ENCODE results near the gene EIF2AK2.

EIF2AK2 gene

GRCh38 chr2:37168217-37168981, 11.6 kb upstream of the EIF2AK2 start:
- Histone ChIP-seq H3K4me3 (ENCODE audit: low read length) (no peak overlapping the region), H3K4me1 (ENCODE audit: control insufficient read depth, insufficient read depth, low read length) (peaks cover 3% of the 10 kb centered on the region), H3K9me3 (ENCODE audit: control insufficient read depth, low read length) (peaks cover 10% of the 10 kb centered on the region), H3K9ac (ENCODE audit: low read length) (peak overlapping the region; percentile 67), H3K36me3 (ENCODE audit: control insufficient read depth, insufficient read depth, low read length, severe bottlenecking) (no peaks in the 10 kb centered on the region), H3K27me3 (replicated peaks; ENCODE audit: control insufficient read depth, insufficient read depth, low read length) (no peaks in the 10 kb centered on the region)
- peak; percentile 75 for DNase-seq (ENCODE audit: low read depth)

GRCh38 chr2:37167636-37168180, 10.9 kb upstream of the EIF2AK2 start:
- peak; percentile 6 for DNase-seq (ENCODE audit: low read depth)
- Histone ChIP-seq H3K9ac (ENCODE audit: low read length) (peak overlapping the region; percentile 67), H3K4me3 (ENCODE audit: low read length) (no peak overlapping the region), H3K9me3 (ENCODE audit: control insufficient read depth, low read length) (peaks cover 10% of the 10 kb centered on the region), H3K36me3 (ENCODE audit: control insufficient read depth, insufficient read depth, low read length, severe bottlenecking) (no peaks in the 10 kb centered on the region), H3K27me3 (replicated peaks; ENCODE audit: control insufficient read depth, insufficient read depth, low read length) (no peaks in the 10 kb centered on the region), H3K4me1 (ENCODE audit: control insufficient read depth, insufficient read depth, low read length) (peaks cover 3% of the 10 kb centered on the region)

GRCh38 chr2:37164757-37165156, 8.0 kb upstream of the EIF2AK2 start:
- Histone ChIP-seq H3K27me3 (replicated peaks; ENCODE audit: control insufficient read depth, insufficient read depth, low read length) (no peaks in the 10 kb centered on the region), H3K36me3 (ENCODE audit: control insufficient read depth, insufficient read depth, low read length, severe bottlenecking) (no peaks in the 10 kb centered on the region), H3K4me1 (ENCODE audit: control insufficient read depth, insufficient read depth, low read length) (peaks cover 3% of the 10 kb centered on the region), H3K9ac (ENCODE audit: low read length) (no peak overlapping the region), H3K9me3 (ENCODE audit: control insufficient read depth, low read length) (peaks cover 10% of the 10 kb centered on the region), H3K4me3 (ENCODE audit: low read length) (no peak overlapping the region)
- no peak for DNase-seq (ENCODE audit: low read depth)

- Histone ChIP-seq H3K36me3 (ENCODE audit: control insufficient read depth, insufficient read depth, low read length, severe bottlenecking) (peaks cover 5% of the 10 kb centered on the region), H3K27me3 (replicated peaks; ENCODE audit: control insufficient read depth, insufficient read depth, low read length) (no peaks in the 10 kb centered on the region), H3K4me1 (ENCODE audit: control insufficient read depth, insufficient read depth, low read length) (peaks cover 14% of the 10 kb centered on the region), H3K9ac (ENCODE audit: low read length) (peak overlapping the region; percentile 92), H3K4me3 (ENCODE audit: low read length) (peak overlapping the region; percentile 85), H3K9me3 (ENCODE audit: control insufficient read depth, low read length) (no peaks in the 10 kb centered on the region)
- DNase-seq (ENCODE audit: low read depth): peak; percentile 62
These were observed 516 bp downstream of the EIF2AK2 start for GRCh38 chr2:37156071-37156856.

- Histone ChIP-seq H3K9ac (ENCODE audit: low read length) (no peak overlapping the region), H3K9me3 (ENCODE audit: control insufficient read depth, low read length) (no peaks in the 10 kb centered on the region), H3K27me3 (replicated peaks; ENCODE audit: control insufficient read depth, insufficient read depth, low read length) (no peaks in the 10 kb centered on the region), H3K4me3 (ENCODE audit: low read length) (no peak overlapping the region), H3K36me3 (ENCODE audit: control insufficient read depth, insufficient read depth, low read length, severe bottlenecking) (peaks cover 5% of the 10 kb centered on the region), H3K4me1 (ENCODE audit: control insufficient read depth, insufficient read depth, low read length) (peaks cover 17% of the 10 kb centered on the region)
- DNase-seq (ENCODE audit: low read depth): no peak
These were observed 2.0 kb downstream of the EIF2AK2 start for GRCh38 chr2:37154785-37155184.

GRCh38 chr2:37153224-37153623, 3.6 kb downstream of the EIF2AK2 start:
- Histone ChIP-seq H3K4me1 (ENCODE audit: control insufficient read depth, insufficient read depth, low read length) (peaks cover 20% of the 10 kb centered on the region), H3K4me3 (ENCODE audit: low read length) (no peak overlapping the region), H3K27me3 (replicated peaks; ENCODE audit: control insufficient read depth, insufficient read depth, low read length) (no peaks in the 10 kb centered on the region), H3K36me3 (ENCODE audit: control insufficient read depth, insufficient read depth, low read length, severe bottlenecking) (peaks cover 13% of the 10 kb centered on the region), H3K9ac (ENCODE audit: low read length) (no peak overlapping the region), H3K9me3 (ENCODE audit: control insufficient read depth, low read length) (no peaks in the 10 kb centered on the region)
- no peak for DNase-seq (ENCODE audit: low read depth)

GRCh38 chr2:37149626-37150322, 7.0 kb downstream of the EIF2AK2 start:
- H3K4me1 ChIP-seq (ENCODE audit: control insufficient read depth, insufficient read depth, low read length): peaks cover 6% of the 10 kb centered on the region

GRCh38 chr2:37148325-37148724, 8.5 kb downstream of the EIF2AK2 start:
- H3K27me3 ChIP-seq (replicated peaks; ENCODE audit: control insufficient read depth, insufficient read depth, low read length): no peaks in the 10 kb centered on the region
- peaks cover 40% of the 10 kb centered on the region for H3K36me3 ChIP-seq (ENCODE audit: control insufficient read depth, insufficient read depth, low read length, severe bottlenecking)

More at GRCh38 chr2:37149626-37150322, 7.0 kb downstream of the EIF2AK2 start:
- Histone ChIP-seq H3K27me3 (replicated peaks; ENCODE audit: control insufficient read depth, insufficient read depth, low read length) (no peaks in the 10 kb centered on the region), H3K36me3 (ENCODE audit: control insufficient read depth, insufficient read depth, low read length, severe bottlenecking) (peaks cover 36% of the 10 kb centered on the region), H3K4me3 (ENCODE audit: low read length) (no peak overlapping the region), H3K9me3 (ENCODE audit: control insufficient read depth, low read length) (no peaks in the 10 kb centered on the region), H3K9ac (ENCODE audit: low read length) (no peak overlapping the region)
- DNase-seq (ENCODE audit: low read depth): no peak

GRCh38 chr2:37146062-37146461, 10.7 kb downstream of the EIF2AK2 start:
- Histone ChIP-seq H3K9me3 (ENCODE audit: control insufficient read depth, low read length) (no peaks in the 10 kb centered on the region), H3K9ac (ENCODE audit: low read length) (no peak overlapping the region), H3K4me1 (ENCODE audit: control insufficient read depth, insufficient read depth, low read length) (peaks cover 10% of the 10 kb centered on the region), H3K36me3 (ENCODE audit: control insufficient read depth, insufficient read depth, low read length, severe bottlenecking) (peaks cover 47% of the 10 kb centered on the region), H3K27me3 (replicated peaks; ENCODE audit: control insufficient read depth, insufficient read depth, low read length) (no peaks in the 10 kb centered on the region), H3K4me3 (ENCODE audit: low read length) (no peak overlapping the region)
- no peak for DNase-seq (ENCODE audit: low read depth)

More at GRCh38 chr2:37148325-37148724, 8.5 kb downstream of the EIF2AK2 start:
- Histone ChIP-seq H3K4me1 (ENCODE audit: control insufficient read depth, insufficient read depth, low read length) (peaks cover 9% of the 10 kb centered on the region), H3K9me3 (ENCODE audit: control insufficient read depth, low read length) (no peaks in the 10 kb centered on the region), H3K9ac (ENCODE audit: low read length) (no peak overlapping the region), H3K4me3 (ENCODE audit: low read length) (no peak overlapping the region)
- no peak for DNase-seq (ENCODE audit: low read depth)

GRCh38 chr2:37143974-37144373, 12.8 kb downstream of the EIF2AK2 start:
- no peak overlapping the region for H3K4me3 ChIP-seq (ENCODE audit: low read length)
- H3K36me3 ChIP-seq (ENCODE audit: control insufficient read depth, insufficient read depth, low read length, severe bottlenecking): peaks cover 46% of the 10 kb centered on the region
- H3K9ac ChIP-seq (ENCODE audit: low read length): no peak overlapping the region
- peaks cover 15% of the 10 kb centered on the region for H3K4me1 ChIP-seq (ENCODE audit: control insufficient read depth, insufficient read depth, low read length)
- H3K27me3 ChIP-seq (replicated peaks; ENCODE audit: control insufficient read depth, insufficient read depth, low read length): no peaks in the 10 kb centered on the region
- no peaks in the 10 kb centered on the region for H3K9me3 ChIP-seq (ENCODE audit: control insufficient read depth, low read length)
- peak; percentile 38 for DNase-seq (ENCODE audit: low read depth)

- H3K4me3 ChIP-seq (ENCODE audit: low read length): no peak overlapping the region
- DNase-seq (ENCODE audit: low read depth): no peak
- H3K9ac ChIP-seq (ENCODE audit: low read length): no peak overlapping the region
- no peaks in the 10 kb centered on the region for H3K9me3 ChIP-seq (ENCODE audit: control insufficient read depth, low read length)
- no peaks in the 10 kb centered on the region for H3K27me3 ChIP-seq (replicated peaks; ENCODE audit: control insufficient read depth, insufficient read depth, low read length)
- peaks cover 15% of the 10 kb centered on the region for H3K4me1 ChIP-seq (ENCODE audit: control insufficient read depth, insufficient read depth, low read length)
- peaks cover 44% of the 10 kb centered on the region for H3K36me3 ChIP-seq (ENCODE audit: control insufficient read depth, insufficient read depth, low read length, severe bottlenecking)
These were observed 14.2 kb downstream of the EIF2AK2 start for GRCh38 chr2:37142546-37142945.
